ENCODE data around the gene ASB2.

GRCh38 chr14:93967637-93968250 lies 8.6 kb downstream of the ASB2 start:
- no peak for TF ChIP-seq CTCF (IDR thresholded peaks at IDR 0.05 in 2 of 3, conservative IDR thresholded peaks at IDR 0.05 in 1 of 3; ENCODE audit: borderline replicate concordance in 1 of 3, insufficient read depth in 1 of 3, low read depth in 2 of 3, low read length in 2 of 3)
- TF ChIP-seq POLR2A (IDR thresholded peaks at IDR 0.05; ENCODE audit: borderline replicate concordance, extremely low read depth, insufficient read depth, insufficient read length), result no peak
- TF ChIP-seq ATF3 (IDR thresholded peaks at IDR 0.05), result no peak
- TF ChIP-seq CBX3 (IDR thresholded peaks at IDR 0.05; ENCODE audit: low read depth), result no peak

Data from HCT116 (cell line).